ENCODE results near the gene RAB40A.
"Not testable (repeated sequence)": the region's sequence is repeated elsewhere in the genome, so short reads cannot be mapped to it uniquely, and the experiment has no call there.

Gene RAB40A

DNA sequence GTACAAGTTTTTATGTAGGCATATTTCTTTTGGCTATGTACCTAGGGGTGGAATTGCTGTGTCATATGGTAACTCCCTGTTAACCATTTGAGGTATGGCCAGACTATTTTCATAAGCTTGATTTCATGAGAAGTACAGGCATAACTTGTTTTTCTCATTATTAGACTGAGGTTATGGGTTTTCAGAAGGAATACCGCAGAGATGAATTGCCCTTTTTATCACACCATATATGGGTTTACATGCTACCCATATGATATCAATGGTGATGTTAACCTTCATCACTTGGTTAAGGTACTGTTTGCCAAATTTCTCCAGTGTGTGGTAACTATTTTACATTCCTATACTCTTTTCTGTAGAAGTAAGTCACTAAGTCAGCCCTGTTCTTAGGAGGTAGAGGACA is 23.5 kb downstream of the RAB40A start:
- H3K27me3 ChIP-seq (ENCODE audit: control insufficient read depth, insufficient read depth, low read length), result no peaks in the 10 kb centered on the region
- no peak overlapping the region for H3K4me3 ChIP-seq (ENCODE audit: low read depth, low read length)
- 0 out of 2 replicates have a peak, but pooled peaks cover 2% of the 10 kb centered on the region for H3K36me3 ChIP-seq (ENCODE audit: control insufficient read depth, insufficient read depth, low read length)
- no peak overlapping the region for H3K9ac ChIP-seq (ENCODE audit: low read depth, low read length)
- no peaks in the 10 kb centered on the region for H3K4me1 ChIP-seq (ENCODE audit: control insufficient read depth, insufficient read depth, low read length)
- no peaks in the 10 kb centered on the region for H3K9me3 ChIP-seq (ENCODE audit: control insufficient read depth, insufficient read depth, low read length)
- no peak overlapping the region for H3K27ac ChIP-seq (ENCODE audit: low read depth, low read length)

DNA sequence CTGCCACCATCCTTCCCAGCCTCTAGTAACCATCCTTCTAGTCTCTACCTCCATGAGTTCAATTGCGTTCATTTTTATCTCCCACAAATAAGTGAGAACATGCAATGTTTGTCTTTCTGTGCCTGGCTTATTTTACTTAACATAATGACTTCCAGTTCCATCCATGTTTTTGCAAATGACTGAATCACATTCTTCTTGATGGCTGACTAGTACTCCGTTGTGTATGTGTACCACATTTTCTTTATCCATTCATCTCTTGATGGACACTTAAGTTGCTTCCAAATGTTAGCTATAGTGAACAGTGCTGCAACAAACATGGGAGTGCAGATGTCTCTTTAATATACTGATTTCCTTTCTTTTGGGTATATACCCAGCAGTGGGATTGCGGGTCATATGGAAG is 25.7 kb downstream of the RAB40A start:
- not testable (repeated sequence) for H3K36me3 ChIP-seq (ENCODE audit: control insufficient read depth, insufficient read depth, low read length); H3K4me1 ChIP-seq (ENCODE audit: control insufficient read depth, insufficient read depth, low read length); H3K27me3 ChIP-seq (ENCODE audit: control insufficient read depth, insufficient read depth, low read length); H3K27ac ChIP-seq (ENCODE audit: low read depth, low read length); H3K9ac ChIP-seq (ENCODE audit: low read depth, low read length); H3K4me3 ChIP-seq (ENCODE audit: low read depth, low read length); H3K9me3 ChIP-seq (ENCODE audit: control insufficient read depth, insufficient read depth, low read length)

DNA sequence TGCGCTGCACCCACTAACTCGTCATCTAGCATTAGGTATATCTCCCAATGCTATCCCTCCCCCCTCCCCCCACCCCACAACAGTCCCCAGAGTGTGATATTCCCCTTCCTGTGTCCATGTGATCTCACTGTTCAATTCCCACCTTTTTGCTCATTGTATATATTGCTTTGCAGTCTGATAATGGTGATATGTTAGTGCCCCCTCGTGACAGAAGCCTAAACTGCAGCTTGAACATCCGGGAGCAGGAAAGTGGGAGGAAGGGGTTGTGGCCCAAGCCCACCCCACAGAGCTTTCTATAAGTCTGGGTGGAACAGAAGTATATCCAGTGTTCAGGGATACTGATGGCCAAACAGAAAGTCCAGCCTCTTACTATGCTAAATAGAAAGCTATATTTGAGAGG is 29.6 kb downstream of the RAB40A start:
- not testable (repeated sequence) for H3K9ac ChIP-seq (ENCODE audit: low read depth, low read length); H3K4me3 ChIP-seq (ENCODE audit: low read depth, low read length); H3K27me3 ChIP-seq (ENCODE audit: control insufficient read depth, insufficient read depth, low read length); H3K4me1 ChIP-seq (ENCODE audit: control insufficient read depth, insufficient read depth, low read length); H3K36me3 ChIP-seq (ENCODE audit: control insufficient read depth, insufficient read depth, low read length); H3K27ac ChIP-seq (ENCODE audit: low read depth, low read length); H3K9me3 ChIP-seq (ENCODE audit: control insufficient read depth, insufficient read depth, low read length)

DNA sequence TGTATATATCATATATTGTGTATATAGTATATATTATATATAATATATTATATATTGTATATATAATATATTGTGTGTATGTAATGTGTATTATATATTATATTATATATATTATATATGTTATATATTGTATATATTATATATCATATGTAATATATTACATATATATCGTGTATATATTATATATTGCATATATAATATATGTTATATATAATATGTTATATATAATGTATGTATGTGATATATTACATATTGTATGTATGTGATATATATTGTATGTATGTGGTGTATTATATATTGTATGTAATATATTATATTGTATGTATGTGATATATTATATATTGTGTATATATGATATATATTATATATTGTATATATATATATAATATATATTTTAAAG is 30.5 kb downstream of the RAB40A start:
- no peak overlapping the region for H3K4me3 ChIP-seq (ENCODE audit: low read depth, low read length)

DNA sequence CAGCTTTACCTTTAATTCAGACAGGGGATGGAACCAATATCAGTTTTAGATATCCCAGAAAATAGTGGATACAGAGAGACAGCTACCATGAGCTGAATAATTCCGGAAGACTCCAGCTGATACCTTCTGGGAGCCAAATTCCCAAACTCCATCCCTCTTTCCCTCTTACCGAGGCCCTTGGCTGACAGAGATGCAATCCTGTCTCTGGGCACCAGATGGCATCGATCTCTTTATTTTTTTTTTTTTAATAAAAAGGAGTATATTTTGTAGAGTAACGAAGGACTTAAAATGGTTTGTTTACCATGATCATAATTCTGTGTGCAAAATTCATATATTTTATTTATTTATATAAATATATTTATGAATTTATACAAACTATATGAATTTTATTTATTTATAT is 31.0 kb downstream of the RAB40A start:
- no peak overlapping the region for H3K9ac ChIP-seq (ENCODE audit: low read depth, low read length)
- no peaks in the 10 kb centered on the region for H3K4me1 ChIP-seq (ENCODE audit: control insufficient read depth, insufficient read depth, low read length)
- H3K36me3 ChIP-seq (ENCODE audit: control insufficient read depth, insufficient read depth, low read length), result no peaks in the 10 kb centered on the region
- H3K9me3 ChIP-seq (ENCODE audit: control insufficient read depth, insufficient read depth, low read length), result no peaks in the 10 kb centered on the region
- H3K27me3 ChIP-seq (ENCODE audit: control insufficient read depth, insufficient read depth, low read length), result no peaks in the 10 kb centered on the region
- no peak overlapping the region for H3K4me3 ChIP-seq (ENCODE audit: low read depth, low read length)
- no peak overlapping the region for H3K27ac ChIP-seq (ENCODE audit: low read depth, low read length)

More for the DNA sequence above, 30.5 kb downstream of the RAB40A start:
- Histone ChIP-seq H3K36me3 (ENCODE audit: control insufficient read depth, insufficient read depth, low read length) (no peaks in the 10 kb centered on the region), H3K27me3 (ENCODE audit: control insufficient read depth, insufficient read depth, low read length) (no peaks in the 10 kb centered on the region), H3K4me1 (ENCODE audit: control insufficient read depth, insufficient read depth, low read length) (no peaks in the 10 kb centered on the region), H3K9me3 (ENCODE audit: control insufficient read depth, insufficient read depth, low read length) (no peaks in the 10 kb centered on the region), H3K9ac (ENCODE audit: low read depth, low read length) (no peak overlapping the region), H3K27ac (ENCODE audit: low read depth, low read length) (no peak overlapping the region)

DNA sequence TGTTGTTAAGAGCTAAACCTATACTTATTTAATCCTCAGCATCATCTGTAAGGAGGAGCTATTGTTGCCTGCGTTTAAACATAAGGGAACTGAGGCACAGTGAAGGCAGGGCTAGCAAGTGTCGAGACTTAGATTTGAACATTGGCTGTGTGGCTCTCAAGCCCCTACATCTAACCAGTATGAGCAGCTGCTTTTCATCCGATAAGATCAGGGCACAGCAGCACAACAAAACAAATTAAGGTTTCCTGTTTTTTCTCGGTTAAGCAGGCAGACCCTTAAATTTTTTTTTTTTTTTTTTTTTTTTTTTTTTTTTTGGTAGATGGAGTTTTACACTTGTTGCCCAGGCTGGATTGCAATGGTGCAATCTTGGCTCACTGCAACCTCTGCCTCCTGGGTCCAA is 35.6 kb downstream of the RAB40A start:
- H3K4me1 ChIP-seq (ENCODE audit: control insufficient read depth, insufficient read depth, low read length), result no peaks in the 10 kb centered on the region
- H3K27me3 ChIP-seq (ENCODE audit: control insufficient read depth, insufficient read depth, low read length), result no peaks in the 10 kb centered on the region
- H3K9me3 ChIP-seq (ENCODE audit: control insufficient read depth, insufficient read depth, low read length), result no peaks in the 10 kb centered on the region
- H3K36me3 ChIP-seq (ENCODE audit: control insufficient read depth, insufficient read depth, low read length), result no peaks in the 10 kb centered on the region
- H3K27ac ChIP-seq (ENCODE audit: low read depth, low read length), result no peak overlapping the region
- H3K9ac ChIP-seq (ENCODE audit: low read depth, low read length), result no peak overlapping the region
- no peak overlapping the region for H3K4me3 ChIP-seq (ENCODE audit: low read depth, low read length)

DNA sequence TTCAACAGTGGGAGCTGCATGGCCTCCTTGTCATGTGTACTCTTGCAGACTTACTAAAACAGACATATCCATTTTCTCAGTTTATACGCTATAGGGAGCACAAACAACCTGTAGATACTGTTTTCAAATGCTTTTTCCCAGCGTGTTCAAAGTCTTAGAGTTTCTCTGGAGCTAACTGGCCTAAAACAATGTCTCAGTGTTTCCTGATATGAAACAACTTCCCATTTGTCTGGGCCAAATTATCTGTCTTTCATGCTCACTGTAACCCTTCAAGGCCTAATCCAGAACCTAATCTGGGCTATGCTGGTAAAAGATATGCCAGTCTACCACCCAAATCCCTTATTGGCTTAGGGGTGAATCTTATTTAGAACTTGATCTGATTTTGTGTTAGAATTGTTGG is 38.8 kb downstream of the RAB40A start:
- H3K4me1 ChIP-seq (ENCODE audit: control insufficient read depth, insufficient read depth, low read length), result no peaks in the 10 kb centered on the region
- peaks cover under 1% of the 10 kb centered on the region; the same call in 1 of the 2 replicates for H3K36me3 ChIP-seq (ENCODE audit: control insufficient read depth, insufficient read depth, low read length)
- H3K9ac ChIP-seq (ENCODE audit: low read depth, low read length), result no peak overlapping the region
- H3K27ac ChIP-seq (ENCODE audit: low read depth, low read length), result no peak overlapping the region
- H3K9me3 ChIP-seq (ENCODE audit: control insufficient read depth, insufficient read depth, low read length), result no peaks in the 10 kb centered on the region
- H3K27me3 ChIP-seq (ENCODE audit: control insufficient read depth, insufficient read depth, low read length), result no peaks in the 10 kb centered on the region; the same call in 1 of the 2 replicates
- H3K4me3 ChIP-seq (ENCODE audit: low read depth, low read length), result no peak overlapping the region

DNA sequence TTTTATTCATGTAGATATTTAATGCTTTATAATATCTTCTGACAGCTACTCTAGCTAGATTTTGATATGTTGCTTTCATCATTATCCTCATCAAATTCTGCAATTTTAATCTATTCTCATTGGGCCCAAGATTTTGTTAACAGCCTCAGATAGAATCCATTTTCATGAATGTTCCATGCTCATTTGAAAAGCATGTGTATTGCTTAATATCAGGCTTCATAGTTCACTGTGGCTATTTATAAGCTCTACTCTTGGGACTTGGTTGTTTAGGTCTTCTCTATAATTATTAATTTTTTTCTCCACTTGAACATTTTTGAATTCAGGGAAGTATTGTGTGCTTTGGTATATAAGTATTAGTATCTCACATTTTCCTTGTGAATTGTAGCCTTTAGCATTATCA is 41.8 kb downstream of the RAB40A start:
- Histone ChIP-seq H3K27me3 (ENCODE audit: control insufficient read depth, insufficient read depth, low read length) (no peaks in the 10 kb centered on the region; the same call in 1 of the 2 replicates), H3K4me3 (ENCODE audit: low read depth, low read length) (no peak overlapping the region), H3K9ac (ENCODE audit: low read depth, low read length) (no peak overlapping the region), H3K36me3 (ENCODE audit: control insufficient read depth, insufficient read depth, low read length) (peaks cover 7% of the 10 kb centered on the region; the same call in 1 of the 2 replicates), H3K9me3 (ENCODE audit: control insufficient read depth, insufficient read depth, low read length) (no peaks in the 10 kb centered on the region), H3K4me1 (ENCODE audit: control insufficient read depth, insufficient read depth, low read length) (no peaks in the 10 kb centered on the region), H3K27ac (ENCODE audit: low read depth, low read length) (no peak overlapping the region)

DNA sequence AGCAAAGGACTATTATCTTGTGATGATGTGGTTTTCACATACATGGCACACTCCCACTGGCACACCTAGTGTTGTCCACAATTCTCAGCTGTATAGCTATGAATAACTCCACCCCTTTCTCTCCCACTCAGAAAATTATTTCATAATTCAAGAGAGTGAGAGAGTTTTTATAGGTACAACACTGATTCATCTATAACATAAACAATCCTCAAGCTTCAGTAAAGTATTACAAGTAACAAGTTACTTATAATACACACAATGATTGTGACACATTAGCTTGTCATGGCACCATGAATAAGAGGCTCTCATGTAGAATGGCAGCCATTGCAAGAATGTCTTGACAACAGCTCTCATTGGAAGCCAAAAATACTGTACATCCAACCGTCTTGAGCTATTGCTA is 43.9 kb downstream of the RAB40A start:
- no peaks in the 10 kb centered on the region for H3K9me3 ChIP-seq (ENCODE audit: control insufficient read depth, insufficient read depth, low read length)
- no peaks in the 10 kb centered on the region; the same call in 1 of the 2 replicates for H3K27me3 ChIP-seq (ENCODE audit: control insufficient read depth, insufficient read depth, low read length)
- no peak overlapping the region for H3K27ac ChIP-seq (ENCODE audit: low read depth, low read length)
- H3K4me3 ChIP-seq (ENCODE audit: low read depth, low read length), result no peak overlapping the region
- H3K36me3 ChIP-seq (ENCODE audit: control insufficient read depth, insufficient read depth, low read length), result peaks cover 7% of the 10 kb centered on the region; the same call in 1 of the 2 replicates
- no peak overlapping the region for H3K9ac ChIP-seq (ENCODE audit: low read depth, low read length)
- H3K4me1 ChIP-seq (ENCODE audit: control insufficient read depth, insufficient read depth, low read length), result no peaks in the 10 kb centered on the region

DNA sequence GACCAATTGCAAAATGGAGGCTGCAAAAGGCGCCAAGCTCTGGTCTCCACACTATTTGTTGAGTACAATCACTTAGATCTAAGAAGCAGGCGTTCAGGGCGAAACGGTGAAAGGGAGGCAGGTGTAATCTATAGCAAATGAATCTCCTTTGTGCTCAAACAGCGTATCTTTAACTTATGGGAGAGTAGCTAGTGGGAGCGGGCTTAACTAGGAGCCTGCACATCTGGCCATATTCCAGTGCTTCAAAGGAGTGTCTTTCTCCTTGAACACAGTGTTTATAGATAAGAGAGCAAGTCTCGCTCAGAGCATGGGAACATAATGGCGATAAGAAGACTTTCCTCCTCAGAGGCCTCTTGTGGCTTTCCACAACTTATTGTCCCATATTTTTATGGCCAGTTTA is 49.3 kb downstream of the RAB40A start:
- H3K36me3 ChIP-seq (ENCODE audit: control insufficient read depth, insufficient read depth, low read length); H3K4me1 ChIP-seq (ENCODE audit: control insufficient read depth, insufficient read depth, low read length); H3K4me3 ChIP-seq (ENCODE audit: low read depth, low read length); H3K27ac ChIP-seq (ENCODE audit: low read depth, low read length); H3K27me3 ChIP-seq (ENCODE audit: control insufficient read depth, insufficient read depth, low read length); H3K9ac ChIP-seq (ENCODE audit: low read depth, low read length); H3K9me3 ChIP-seq (ENCODE audit: control insufficient read depth, insufficient read depth, low read length): not testable (repeated sequence)

DNA sequence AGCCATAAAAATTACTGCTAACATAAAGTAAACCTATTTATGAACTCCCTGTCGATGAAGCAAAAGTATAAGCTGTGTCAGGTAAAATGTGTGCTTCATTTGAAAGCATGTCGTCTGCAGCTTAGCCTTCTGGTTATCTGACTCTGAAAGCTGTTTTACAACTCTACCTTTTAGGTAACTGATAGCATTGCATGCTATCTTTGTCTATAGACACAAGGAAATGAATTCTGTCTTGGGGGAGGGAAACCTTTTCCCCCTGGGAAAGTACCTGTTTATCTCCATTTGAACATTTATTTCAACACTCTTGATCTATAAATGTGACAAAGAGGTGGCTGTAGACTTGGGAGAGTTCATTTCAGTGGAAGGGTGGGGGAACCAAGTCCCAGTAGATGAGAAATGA is 51.4 kb downstream of the RAB40A start:
- Histone ChIP-seq H3K27ac (ENCODE audit: low read depth, low read length) (no peak overlapping the region), H3K4me1 (ENCODE audit: control insufficient read depth, insufficient read depth, low read length) (peaks cover 5% of the 10 kb centered on the region; the same call in 1 of the 2 replicates), H3K27me3 (ENCODE audit: control insufficient read depth, insufficient read depth, low read length) (no peaks in the 10 kb centered on the region), H3K9me3 (ENCODE audit: control insufficient read depth, insufficient read depth, low read length) (no peaks in the 10 kb centered on the region), H3K9ac (ENCODE audit: low read depth, low read length) (no peak overlapping the region), H3K36me3 (ENCODE audit: control insufficient read depth, insufficient read depth, low read length) (peaks cover 7% of the 10 kb centered on the region; the same call in 1 of the 2 replicates), H3K4me3 (ENCODE audit: low read depth, low read length) (no peak overlapping the region)

DNA sequence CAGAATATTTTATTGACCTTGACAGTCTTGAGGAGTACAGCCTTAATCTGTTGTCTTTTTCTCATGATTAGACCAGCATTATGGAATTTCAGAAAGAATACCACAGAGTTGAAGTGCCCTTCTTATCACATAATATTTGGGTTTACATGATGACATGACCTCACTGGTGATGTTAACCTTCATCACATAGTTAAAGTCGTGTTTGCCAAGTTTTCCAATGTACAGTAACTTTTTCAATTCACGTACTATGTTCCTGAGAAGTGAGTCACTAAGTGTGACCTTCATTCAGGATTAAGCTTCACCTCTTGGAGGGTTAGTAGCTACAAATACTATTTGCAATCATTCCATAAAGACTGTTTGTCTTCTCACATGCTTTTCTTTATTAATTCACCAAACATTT is 52.1 kb downstream of the RAB40A start:
- Histone ChIP-seq H3K9me3 (ENCODE audit: control insufficient read depth, insufficient read depth, low read length) (no peaks in the 10 kb centered on the region), H3K4me3 (ENCODE audit: low read depth, low read length) (no peak overlapping the region), H3K36me3 (ENCODE audit: control insufficient read depth, insufficient read depth, low read length) (peaks cover 7% of the 10 kb centered on the region; the same call in 1 of the 2 replicates), H3K27me3 (ENCODE audit: control insufficient read depth, insufficient read depth, low read length) (no peaks in the 10 kb centered on the region), H3K27ac (ENCODE audit: low read depth, low read length) (no peak overlapping the region), H3K4me1 (ENCODE audit: control insufficient read depth, insufficient read depth, low read length) (peaks cover 5% of the 10 kb centered on the region; the same call in 1 of the 2 replicates), H3K9ac (ENCODE audit: low read depth, low read length) (no peak overlapping the region)

All from HUES48 (cell line).